GM12878 (cell line): ENCODE measurements around the gene ANAPC15. TPM values are rescaled to one million over a fixed set of nuclear protein-coding genes. Genes with fewer than 3 reads are reported as not detected.

Source experiments
- ATAC-seq: fragments of 200-7000 bp; cut with Tn5 transposase; 3 replicates; pipeline ENCODE4 v1.9.1; 2020; ENCODE audit warnings: mild to moderate bottlenecking, moderate library complexity
- BruUV-seq: library from RNA; stranded (reverse); fragments of 400-500 nt; replicated peaks from 2 replicates; lab custom pipeline; 2021; lab: Mats Ljungman, UMichigan
- CTCF ChIA-PET: fragments of 300-600 bp; sonication (Branson Sonifier 250); formaldehyde crosslinking; extraction: SDS; loops from one replicate; lab custom pipeline; 2021; ENCODE audit warnings: inconsistent platforms; lab: Yijun Ruan, JAX
- POLR2A ChIA-PET: fragments of 350-600 bp; formaldehyde crosslinking; extraction: SDS; loops from one replicate; lab custom pipeline; 2021; ENCODE audit warnings: inconsistent platforms; lab: Charles Lee
- RAD21 ChIA-PET: fragments of 300-600 bp; sonication (Branson Sonifier 250); formaldehyde crosslinking; loops from one replicate; lab custom pipeline; 2023; ENCODE audit warnings: antibody characterized with exemption; ENCODE audit not compliant: unreplicated experiment; lab: Charles Lee
- SMC1A ChIA-PET: fragments of 300-600 bp; sonication (Branson Sonifier 250); formaldehyde crosslinking; loops from one replicate; lab custom pipeline; 2023; ENCODE audit not compliant: unreplicated experiment, uncharacterized antibody; lab: Charles Lee
- DNase-seq: peaks from one replicate; pipeline ENCODE4 v3.0.0-alpha.2; 2011; ENCODE audit warnings: low read depth, low spot score
- FAIRE-seq: peaks from 3 replicates; lab custom pipeline; 2011; peaks lifted over from hg19 to GRCh38; lab: Jason Lieb, UNC
- H2AFZ ChIP-seq: 2 replicates; pipeline ENCODE4 v1.6.0; 2011; ENCODE audit warnings: low read depth, low read length, control low read depth; ENCODE audit not compliant: control insufficient read depth
- H3K27ac ChIP-seq: 2 replicates; pipeline ENCODE4 v1.5.1; 2011; ENCODE audit warnings: control low read depth; ENCODE audit not compliant: control insufficient read depth, insufficient read depth
- H3K27me3 ChIP-seq, 2 experiments: replicated peaks in 1 of 2; 2 replicates each; pipeline versions ENCODE4 v1.6.0 to v1.6.1; 2011; ENCODE audit warnings: low read length in 1 of 2; ENCODE audit not compliant: control insufficient read depth in 2 of 2, insufficient read depth in 2 of 2
- H3K36me3 ChIP-seq, 2 experiments: 2 replicates each; pipeline ENCODE4 v1.5.1; 2011; ENCODE audit warnings: low read length in 1 of 2; ENCODE audit not compliant: control insufficient read depth in 2 of 2, insufficient read depth in 2 of 2
- H3K4me1 ChIP-seq: 2 replicates; pipeline ENCODE4 v1.6.1; 2011; ENCODE audit warnings: mild to moderate bottlenecking, low read length, moderate library complexity, mixed read lengths; ENCODE audit not compliant: control insufficient read depth, insufficient read depth
- H3K4me2 ChIP-seq: 2 replicates; pipeline ENCODE4 v1.6.0; 2011; ENCODE audit warnings: control low read depth; ENCODE audit not compliant: control insufficient read depth, insufficient read depth
- H3K4me3 ChIP-seq: fragments of 200-600 bp; sonication (generic); 2 replicates; pipeline ENCODE4 v1.5.1; 2016
- H3K79me2 ChIP-seq: 2 replicates; pipeline ENCODE4 v1.6.0; 2011; ENCODE audit warnings: low read length; ENCODE audit not compliant: control insufficient read depth, insufficient read depth
- H3K9ac ChIP-seq: 2 replicates; pipeline ENCODE4 v1.8.0; 2011; ENCODE audit warnings: low read length, control low read depth, mixed read lengths; ENCODE audit not compliant: control insufficient read depth, insufficient read depth
- H3K9me3 ChIP-seq: replicated peaks from 3 replicates; pipeline ENCODE4 v1.5.1; 2011; ENCODE audit warnings: mild to moderate bottlenecking, low read length; ENCODE audit not compliant: control insufficient read depth, insufficient read depth
- H4K20me1 ChIP-seq: 2 replicates; pipeline ENCODE4 v1.6.0; 2011; ENCODE audit not compliant: control insufficient read depth, insufficient read depth
- ASH2L ChIP-seq: fragments of 300-600, 200-600 bp; sonication (generic); IDR thresholded peaks from 2 replicates; pipeline ENCODE4 v1.6.1; 2017; ENCODE audit warnings: low read depth, mild to moderate bottlenecking, borderline replicate concordance
- BCL11A ChIP-seq: IDR thresholded peaks from 2 replicates; pipeline ENCODE4 v1.6.1; 2011; ENCODE audit warnings: low read depth, low read length
- CBX3 ChIP-seq: fragments of 200-600 bp; sonication (generic); IDR thresholded peaks from 2 replicates; pipeline ENCODE4 v1.6.1; 2016; ENCODE audit warnings: low read depth, borderline replicate concordance
- CREM ChIP-seq: IDR thresholded peaks from 2 replicates; pipeline ENCODE4 v1.6.1; 2014; ENCODE audit warnings: antibody characterized with exemption, low read depth
- MTA2 ChIP-seq: fragments of 450-650 bp; IDR thresholded peaks from 2 replicates; pipeline ENCODE4 v1.6.1; 2016; ENCODE audit warnings: low read depth, mild to moderate bottlenecking, moderate library complexity
- POLR2A ChIP-seq: IDR thresholded peaks from 2 replicates; pipeline ENCODE4 v1.6.1; 2011; ENCODE audit warnings: low read depth, mild to moderate bottlenecking, low read length
- RFX5 ChIP-seq: IDR thresholded peaks from 2 replicates; pipeline ENCODE4 v1.6.1; 2011; ENCODE audit warnings: low read depth, low read length, improper control_type of control experiment
- SIX5 ChIP-seq: IDR thresholded peaks from 2 replicates; pipeline ENCODE4 v1.6.1; 2011; ENCODE audit warnings: mild to moderate bottlenecking, low read depth, low read length, moderate library complexity; ENCODE audit not compliant: severe bottlenecking
- SMAD5 ChIP-seq: IDR thresholded peaks from 2 replicates; pipeline ENCODE4 v1.6.1; 2016; ENCODE audit warnings: antibody characterized with exemption, low read depth
- YBX1 ChIP-seq: fragments of 450-650 bp; IDR thresholded peaks from 2 replicates; pipeline ENCODE4 v1.6.1; 2016; ENCODE audit warnings: antibody characterized with exemption
- ZNF384 ChIP-seq: IDR thresholded peaks from 2 replicates; pipeline ENCODE4 v1.6.1; 2012; ENCODE audit warnings: low read depth, mild to moderate bottlenecking, low read length, improper control_type of control experiment, borderline replicate concordance
- WGBS: methylation state at CpG from one replicate; pipeline ENCODE4 v1.1.6; 2016; ENCODE audit warnings: low lambda C conversion rate; ENCODE audit not compliant: insufficient replicate concordance, insufficient coverage; ENCODE audit errors: missing lambda C conversion rate; 5-methylcytosine and 5-hydroxymethylcytosine counted together
- in situ Hi-C: fragments of 300-500 bp; cut with MboI; formaldehyde crosslinking; loops from 9 replicates; pipeline ENCODE4 v1.14.3; 2018; ENCODE audit warnings: mixed read lengths
- intact Hi-C: fragments of 100-400 bp; cut with micrococcal nuclease; formaldehyde crosslinking; loops from one replicate; pipeline ENCODE4 v1.14.2; 2022; ENCODE audit not compliant: unreplicated experiment
- polyA plus RNA-seq, 11 experiments: library from polyadenylated mRNA; depleted of rRNA in 4 of 11; unstranded in 6 of 11; stranded (reverse) in 5 of 11; fragments of >200 nt; fragmentation: Nextera tagmentation in 4 of 11; fragmentation: Illumina TruSeq in 1 of 11; extraction: Ambion mirVana in 4 of 11; extraction: Trizol in 1 of 11; gene quantifications; 1 replicate in 1 of 11; 2 replicates in 10 of 11; pipeline versions ENCODE4 v1.2.1 to v1.2.3, GENCODE V29; 2011 to 2016; ENCODE audit warnings: inconsistent platforms in 2 of 11, missing spikeins in 2 of 11, low read depth in 1 of 11
- total RNA-seq, 4 experiments: library from RNA; depleted of rRNA in 3 of 4; stranded (reverse); fragments of >200 nt in 3 of 4; fragmentation: Illumina TruSeq in 1 of 4; extraction: Trizol in 1 of 4; gene quantifications; 2 replicates each; pipeline versions ENCODE4 v1.2.1 to v1.2.3, GENCODE V29; 2013 to 2021
- TF ChIP-seq, protein P1 (sequence below): fragments of 450-650 bp; IDR thresholded peaks from 2 replicates; pipeline ENCODE4 v1.6.1; 2017; ENCODE audit warnings: mild to moderate bottlenecking
- TF ChIP-seq, protein P2 (sequence below): IDR thresholded peaks from 2 replicates; pipeline ENCODE4 v1.6.1; 2011; ENCODE audit warnings: borderline replicate concordance, low read depth, mild to moderate bottlenecking, moderate library complexity, mixed read lengths, low read length; ENCODE audit not compliant: insufficient read depth; ENCODE audit errors: extremely low read length
- TF ChIP-seq, protein P3 (sequence below): fragments of 150-350 bp; IDR thresholded peaks from 2 replicates; pipeline ENCODE4 v1.6.1; 2014; ENCODE audit warnings: mild to moderate bottlenecking, low read depth, low read length

Gene ANAPC15
- total and polyA plus RNA-seq, 10 of the 15 experiments (the other 5 are each of a cell fraction or from before 2014, with no cell fraction given), result 83.4 to 372 (median 103) TPM

DNA sequence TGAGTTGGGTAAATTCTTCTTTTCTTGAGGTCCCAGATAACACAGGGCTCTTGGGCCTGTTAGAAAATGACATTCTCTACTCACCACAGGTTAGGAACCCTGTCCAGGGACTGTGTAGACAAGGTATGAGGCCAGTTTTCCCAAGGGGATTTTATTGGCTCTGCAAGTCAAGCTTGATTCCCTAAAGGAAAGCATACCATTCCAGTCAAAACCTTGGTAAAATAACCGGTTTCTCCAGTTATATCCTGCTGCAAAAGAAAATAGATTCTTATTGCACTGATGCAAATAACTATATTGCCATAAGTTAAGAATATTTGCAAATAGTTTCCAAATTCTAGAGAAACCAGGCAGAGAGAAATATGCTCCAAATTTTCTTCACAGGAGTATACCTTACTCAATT lies 13.5 kb upstream of the ANAPC15 start:
- Histone ChIP-seq H3K9me3 (peaks cover 2% of the 10 kb centered on the region; the same call in 2 of the 3 replicates), H3K9ac (no peak overlapping the region), H4K20me1 (no peaks in the 10 kb centered on the region), H3K27ac (no peak overlapping the region), H3K79me2 (no peaks in the 10 kb centered on the region), H3K27me3 (no peaks in the 10 kb centered on the region), H3K4me1 (no peaks in the 10 kb centered on the region), H3K4me2 (no peak overlapping the region), H2AFZ (no peak overlapping the region), H3K4me3 (no peak overlapping the region), H3K36me3 (no peaks in the 10 kb centered on the region)
- TF ChIP-seq ASH2L (no peak), SIX5 (no peak), CREM (no peak), POLR2A (no peak)
- FAIRE-seq (no peak), ATAC-seq (no peak), DNase-seq (no peak)
- CTCF ChIA-PET, result interaction anchor here (0.6 to 2.4 kb wide), 3 partner anchors 18 to 190 kb away, joined by 3 to 16 read pairs (median 3); no protein-coding TSS in a partner anchor
- WGBS, result 0% methylated on average over 1 of the region's 1 CpG
- SMC1A ChIA-PET, result no interaction called here
- POLR2A ChIA-PET, result no interaction called here
- RAD21 ChIA-PET, result interaction anchor here (1.2 kb wide), 1 partner anchor 36 kb away, joined by 3 read pairs; no protein-coding TSS in a partner anchor
- no TSS peak for BruUV-seq
- intact Hi-C loops (no loop called here), in situ Hi-C loops (no loop called here)

DNA sequence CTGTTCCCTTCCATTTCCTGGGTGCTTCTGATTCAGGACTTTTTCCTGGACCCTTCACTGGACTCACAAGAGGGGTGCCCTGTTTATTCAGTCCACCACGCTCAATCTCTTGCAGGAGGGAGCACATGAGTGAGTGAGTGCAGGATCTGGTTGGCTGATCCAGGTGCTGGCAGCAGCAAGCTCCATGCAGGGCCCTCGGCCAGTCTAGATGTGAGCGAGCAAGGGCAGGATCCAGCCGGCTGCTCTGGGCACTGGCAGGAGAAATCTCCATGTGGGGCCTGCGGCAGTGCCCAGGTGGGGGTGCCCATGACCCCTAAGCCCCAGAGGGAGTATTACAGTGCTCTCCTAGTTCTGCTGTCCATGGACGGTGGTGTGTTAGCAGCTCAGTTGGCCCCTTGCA lies 11.6 kb upstream of the ANAPC15 start:
- Histone ChIP-seq H3K79me2 (no peaks in the 10 kb centered on the region), H3K4me2 (no peak overlapping the region), H3K36me3 (no peaks in the 10 kb centered on the region), H3K9ac (no peak overlapping the region), H4K20me1 (no peaks in the 10 kb centered on the region), H3K4me3 (no peak overlapping the region), H3K4me1 (no peaks in the 10 kb centered on the region), H2AFZ (no peak overlapping the region), H3K27me3 (no peaks in the 10 kb centered on the region), H3K9me3 (peaks cover 2% of the 10 kb centered on the region; the same call in 2 of the 3 replicates), H3K27ac (no peak overlapping the region)
- CTCF ChIA-PET, result interaction anchor here (1.5 to 2.1 kb wide), 2 partner anchors 32 to 99 kb away, joined by 5 read pairs; no protein-coding TSS in a partner anchor
- FAIRE-seq (no peak), ATAC-seq (no peak), DNase-seq (no peak)
- in situ Hi-C loops (no loop called here), intact Hi-C loops (no loop called here)
- SMC1A ChIA-PET, result no interaction called here
- no TSS peak for BruUV-seq
- POLR2A ChIA-PET, result interaction anchor here (0.6 kb wide), 1 partner anchor 208 kb away, joined by 3 read pairs; no protein-coding TSS in a partner anchor
- 41% methylated on average over 6 of the region's 6 CpGs for WGBS
- RAD21 ChIA-PET, result no interaction called here
- TF ChIP-seq, protein P1, sequence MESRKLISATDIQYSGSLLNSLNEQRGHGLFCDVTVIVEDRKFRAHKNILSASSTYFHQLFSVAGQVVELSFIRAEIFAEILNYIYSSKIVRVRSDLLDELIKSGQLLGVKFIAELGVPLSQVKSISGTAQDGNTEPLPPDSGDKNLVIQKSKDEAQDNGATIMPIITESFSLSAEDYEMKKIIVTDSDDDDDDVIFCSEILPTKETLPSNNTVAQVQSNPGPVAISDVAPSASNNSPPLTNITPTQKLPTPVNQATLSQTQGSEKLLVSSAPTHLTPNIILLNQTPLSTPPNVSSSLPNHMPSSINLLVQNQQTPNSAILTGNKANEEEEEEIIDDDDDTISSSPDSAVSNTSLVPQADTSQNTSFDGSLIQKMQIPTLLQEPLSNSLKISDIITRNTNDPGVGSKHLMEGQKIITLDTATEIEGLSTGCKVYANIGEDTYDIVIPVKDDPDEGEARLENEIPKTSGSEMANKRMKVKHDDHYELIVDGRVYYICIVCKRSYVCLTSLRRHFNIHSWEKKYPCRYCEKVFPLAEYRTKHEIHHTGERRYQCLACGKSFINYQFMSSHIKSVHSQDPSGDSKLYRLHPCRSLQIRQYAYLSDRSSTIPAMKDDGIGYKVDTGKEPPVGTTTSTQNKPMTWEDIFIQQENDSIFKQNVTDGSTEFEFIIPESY, result no peak
- TF ChIP-seq YBX1 (no peak), SMAD5 (no peak), POLR2A (no peak), BCL11A (no peak), RFX5 (no peak), CBX3 (no peak), ZNF384 (no peak), MTA2 (no peak)
- TF ChIP-seq, protein P2, sequence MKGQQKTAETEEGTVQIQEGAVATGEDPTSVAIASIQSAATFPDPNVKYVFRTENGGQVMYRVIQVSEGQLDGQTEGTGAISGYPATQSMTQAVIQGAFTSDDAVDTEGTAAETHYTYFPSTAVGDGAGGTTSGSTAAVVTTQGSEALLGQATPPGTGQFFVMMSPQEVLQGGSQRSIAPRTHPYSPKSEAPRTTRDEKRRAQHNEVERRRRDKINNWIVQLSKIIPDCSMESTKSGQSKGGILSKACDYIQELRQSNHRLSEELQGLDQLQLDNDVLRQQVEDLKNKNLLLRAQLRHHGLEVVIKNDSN, result no peak
- TF ChIP-seq, protein P3, sequence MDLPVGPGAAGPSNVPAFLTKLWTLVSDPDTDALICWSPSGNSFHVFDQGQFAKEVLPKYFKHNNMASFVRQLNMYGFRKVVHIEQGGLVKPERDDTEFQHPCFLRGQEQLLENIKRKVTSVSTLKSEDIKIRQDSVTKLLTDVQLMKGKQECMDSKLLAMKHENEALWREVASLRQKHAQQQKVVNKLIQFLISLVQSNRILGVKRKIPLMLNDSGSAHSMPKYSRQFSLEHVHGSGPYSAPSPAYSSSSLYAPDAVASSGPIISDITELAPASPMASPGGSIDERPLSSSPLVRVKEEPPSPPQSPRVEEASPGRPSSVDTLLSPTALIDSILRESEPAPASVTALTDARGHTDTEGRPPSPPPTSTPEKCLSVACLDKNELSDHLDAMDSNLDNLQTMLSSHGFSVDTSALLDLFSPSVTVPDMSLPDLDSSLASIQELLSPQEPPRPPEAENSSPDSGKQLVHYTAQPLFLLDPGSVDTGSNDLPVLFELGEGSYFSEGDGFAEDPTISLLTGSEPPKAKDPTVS, result no peak
